Neural progenitor cell (in vitro differentiated cells): Measurements from ENCODE around the gene SIN3B. TPM values are rescaled to one million over a fixed set of nuclear protein-coding genes. Genes with fewer than 3 reads are reported as not detected.

ENCODE experiments used
- DNase-seq: peaks from one replicate; pipeline ENCODE4 v3.0.0-alpha.2; 2016; ENCODE audit warnings: low spot score
- H2AFZ ChIP-seq: fragments of 200-600 bp; sonication (generic); replicated peaks from 2 replicates; pipeline ENCODE4 v1.6.1; 2016; ENCODE audit warnings: antibody characterized with exemption
- H3F3A ChIP-seq: fragments of 200-600 bp; sonication (generic); 2 replicates; pipeline ENCODE4 v1.6.1; 2016; ENCODE audit warnings: antibody characterized with exemption, low read depth
- H3K27ac ChIP-seq: fragments of 200-600 bp; sonication (generic); 2 replicates; pipeline ENCODE4 v1.5.1; 2016; ENCODE audit warnings: mild to moderate bottlenecking
- H3K27me3 ChIP-seq: fragments of 200-600 bp; sonication (generic); 2 replicates; pipeline ENCODE4 v1.6.1; 2016; ENCODE audit warnings: mild to moderate bottlenecking, moderate library complexity
- H3K36me3 ChIP-seq: fragments of 200-600 bp; sonication (generic); 2 replicates; pipeline ENCODE4 v1.5.1; 2016
- H3K4me1 ChIP-seq: fragments of 200-600 bp; sonication (generic); 2 replicates; pipeline ENCODE4 v1.6.1; 2016; ENCODE audit warnings: mixed run types
- H3K4me2 ChIP-seq: fragments of 200-600 bp; sonication (generic); 2 replicates; pipeline ENCODE4 v1.6.1; 2016
- H3K4me3 ChIP-seq: fragments of 200-600 bp; sonication (generic); 2 replicates; pipeline ENCODE4 v1.5.1; 2016
- H3K79me2 ChIP-seq: fragments of 200-600 bp; sonication (generic); 2 replicates; pipeline ENCODE4 v1.6.1; 2016; ENCODE audit warnings: low read depth
- H3K9ac ChIP-seq: fragments of 200-600 bp; sonication (generic); 2 replicates; pipeline ENCODE4 v1.6.1; 2016
- H3K9me3 ChIP-seq: fragments of 200-600 bp; sonication (generic); 2 replicates; pipeline ENCODE4 v1.5.1; 2016; ENCODE audit warnings: low read depth
- H4K20me1 ChIP-seq: fragments of 200-600 bp; sonication (generic); 2 replicates; pipeline ENCODE4 v1.6.1; 2016; ENCODE audit warnings: low read depth
- H3K27ac Mint-ChIP-seq: 3 replicates; pipeline ENCODE4 v1.8.0; 2021; ENCODE audit warnings: mixed read lengths
- H3K27me3 Mint-ChIP-seq: 2 replicates; pipeline ENCODE4 v1.8.0; 2022; ENCODE audit warnings: low read depth, mild to moderate bottlenecking, inconsistent platforms, moderate library complexity, mixed read lengths; ENCODE audit not compliant: insufficient read depth
- H3K36me3 Mint-ChIP-seq: 3 replicates; pipeline ENCODE4 v1.8.0; 2021; ENCODE audit warnings: mixed read lengths
- H3K4me1 Mint-ChIP-seq: 3 replicates; pipeline ENCODE4 v1.8.0; 2021; ENCODE audit warnings: mixed read lengths
- H3K4me3 Mint-ChIP-seq: 3 replicates; pipeline ENCODE4 v1.8.0; 2021; ENCODE audit warnings: mild to moderate bottlenecking, moderate library complexity, mixed read lengths
- H3K9me3 Mint-ChIP-seq: 3 replicates; pipeline ENCODE4 v1.8.0; 2020; ENCODE audit warnings: mixed read lengths
- CTCF ChIP-seq: fragments of 200-600 bp; sonication (generic); IDR thresholded peaks from 2 replicates; pipeline ENCODE4 v1.5.1; 2017; ENCODE audit warnings: antibody characterized with exemption, mild to moderate bottlenecking
- EZH2 ChIP-seq: fragments of 200-600 bp; sonication (generic); IDR thresholded peaks from 2 replicates; pipeline ENCODE4 v1.6.1; 2017; ENCODE audit warnings: antibody characterized with exemption, mild to moderate bottlenecking, moderate library complexity
- EZH2phosphoT487 ChIP-seq: fragments of 200-600 bp; sonication (generic); IDR thresholded peaks from 2 replicates; pipeline ENCODE4 v1.6.1; 2017; ENCODE audit warnings: antibody characterized with exemption
- total RNA-seq: library from RNA; depleted of rRNA; stranded (reverse); fragments of >200 nt; gene quantifications from 2 replicates; pipeline ENCODE4 v1.2.3, GENCODE V29; 2015; ENCODE audit warnings: low replicate concordance

SIN3B gene
- total RNA-seq, 1 donor from 2014 or later = 21.2 TPM

GRCh38 chr19:16890461-16891184, 61.4 kb downstream of the SIN3B start:
- H3K27ac Mint-ChIP-seq = no peak overlapping the region

GRCh38 chr19:16891696-16892382, 62.6 kb downstream of the SIN3B start:
- Mint-ChIP-seq H3K4me1 (peaks cover 12% of the 10 kb centered on the region), H3K9me3 (no peaks in the 10 kb centered on the region), H3K36me3 (no peaks in the 10 kb centered on the region), H3K4me3 (no peak overlapping the region), H3K27me3 (peaks cover 11% of the 10 kb centered on the region), H3K27ac (no peak overlapping the region)
- H3K27me3 ChIP-seq = peaks cover 16% of the 10 kb centered on the region
- H3K9ac ChIP-seq = no peak overlapping the region
- H3K4me3 ChIP-seq = no peak overlapping the region
- peaks cover 5% of the 10 kb centered on the region for H3F3A ChIP-seq
- H3K9me3 ChIP-seq = no peaks in the 10 kb centered on the region
- no peak for DNase-seq
- H4K20me1 ChIP-seq = no peaks in the 10 kb centered on the region
- no peaks in the 10 kb centered on the region for H3K4me1 ChIP-seq
- H2AFZ ChIP-seq = no peak overlapping the region
- H3K4me2 ChIP-seq = no peak overlapping the region
- H3K79me2 ChIP-seq = no peaks in the 10 kb centered on the region
- no peak overlapping the region for H3K27ac ChIP-seq
- TF ChIP-seq EZH2phosphoT487 = no peak
- no peak for TF ChIP-seq CTCF
- no peak for TF ChIP-seq EZH2
- H3K36me3 ChIP-seq = no peaks in the 10 kb centered on the region

More at GRCh38 chr19:16890461-16891184, 61.4 kb downstream of the SIN3B start:
- H3K27me3 Mint-ChIP-seq = peaks cover 7% of the 10 kb centered on the region
- H3F3A ChIP-seq = peaks cover 4% of the 10 kb centered on the region
- no peak for DNase-seq
- H3K4me3 ChIP-seq = no peak overlapping the region
- no peaks in the 10 kb centered on the region for H3K79me2 ChIP-seq
- H3K27ac ChIP-seq = no peak overlapping the region
- no peak overlapping the region for H3K9ac ChIP-seq
- no peaks in the 10 kb centered on the region for H3K4me1 ChIP-seq
- H3K9me3 ChIP-seq = no peaks in the 10 kb centered on the region
- H3K4me2 ChIP-seq = no peak overlapping the region
- peaks cover 12% of the 10 kb centered on the region for H3K4me1 Mint-ChIP-seq
- peak overlapping the region; percentile 33 for H3K4me3 Mint-ChIP-seq
- no peaks in the 10 kb centered on the region for H3K36me3 ChIP-seq
- H3K36me3 Mint-ChIP-seq = no peaks in the 10 kb centered on the region
- TF ChIP-seq EZH2phosphoT487 (no peak), EZH2 (no peak), CTCF (no peak)
- H3K9me3 Mint-ChIP-seq = no peaks in the 10 kb centered on the region
- H2AFZ ChIP-seq = no peak overlapping the region
- peaks cover 5% of the 10 kb centered on the region for H3K27me3 ChIP-seq
- no peaks in the 10 kb centered on the region for H4K20me1 ChIP-seq

GRCh38 chr19:16892436-16892835, 63.2 kb downstream of the SIN3B start:
- no peak overlapping the region for H3K4me3 Mint-ChIP-seq
- no peaks in the 10 kb centered on the region for H3K36me3 Mint-ChIP-seq
- Histone ChIP-seq H3K79me2 (no peaks in the 10 kb centered on the region), H3K4me3 (no peak overlapping the region), H4K20me1 (no peaks in the 10 kb centered on the region), H3K36me3 (no peaks in the 10 kb centered on the region), H3K9me3 (no peaks in the 10 kb centered on the region), H3K27me3 (peaks cover 16% of the 10 kb centered on the region), H3F3A (peaks cover 5% of the 10 kb centered on the region), H3K9ac (no peak overlapping the region), H3K4me2 (no peak overlapping the region), H3K27ac (no peak overlapping the region), H3K4me1 (no peaks in the 10 kb centered on the region), H2AFZ (no peak overlapping the region)
- no peak for DNase-seq
- peaks cover 8% of the 10 kb centered on the region for H3K4me1 Mint-ChIP-seq
- TF ChIP-seq CTCF (no peak), EZH2phosphoT487 (no peak), EZH2 (no peak)
- peaks cover 11% of the 10 kb centered on the region for H3K27me3 Mint-ChIP-seq
- peak overlapping the region; percentile 66 for H3K27ac Mint-ChIP-seq
- no peaks in the 10 kb centered on the region for H3K9me3 Mint-ChIP-seq
